OCI-LY7 (cell line): ENCODE results near the gene RPL39L.

ENCODE experiments used
- CTCF ChIP-seq: fragments of 200-600 bp; sonication (generic); conservative IDR thresholded peaks from 2 replicates; pipeline ENCODE4 v1.5.1; 2014; ENCODE audit warnings: mild to moderate bottlenecking, antibody characterized with exemption, low read length, moderate library complexity, mixed read lengths
- EZH2phosphoT487 ChIP-seq: fragments of 200-600 bp; sonication (generic); IDR thresholded peaks from 2 replicates; pipeline ENCODE4 v1.6.1; 2018; ENCODE audit warnings: low read depth, borderline replicate concordance, mild to moderate bottlenecking, mixed run types, antibody characterized with exemption, low read length, moderate library complexity, mixed read lengths

GRCh38 chr3:187169231-187169960 lies 30.1 kb upstream of the RPL39L start:
- no peak for TF ChIP-seq CTCF
- TF ChIP-seq EZH2phosphoT487: no peak
